Measurements from ENCODE around the gene GABRR3. TPM values are rescaled to one million over a fixed set of nuclear protein-coding genes. Genes with fewer than 3 reads are reported as not detected.
"Not testable (repeated sequence)": the region's sequence is repeated elsewhere in the genome, so short reads cannot be mapped to it uniquely, and the experiment has no call there.

Gene GABRR3
- polyA plus RNA-seq, 2 donors, result not detected

- no peaks in the 10 kb centered on the region for H3K36me3 ChIP-seq (ENCODE audit: control insufficient read depth in 2 of 2, insufficient read depth in 2 of 2, low read length in 1 of 2)
- no peaks in the 10 kb centered on the region for H3K4me1 ChIP-seq (ENCODE audit: control insufficient read depth in 2 of 2, insufficient read depth in 2 of 2, low read length in 1 of 2)
- no peak overlapping the region for H3K4me3 ChIP-seq (ENCODE audit: low read depth in 1 of 2, low read length in 2 of 2)
- no peaks in the 10 kb centered on the region for H3K9me3 ChIP-seq (ENCODE audit: control insufficient read depth in 2 of 2, insufficient read depth in 1 of 2, low read depth in 1 of 2, low read length in 1 of 2)
- no peaks in the 10 kb centered on the region for H3K27me3 ChIP-seq (ENCODE audit: control insufficient read depth in 1 of 2, insufficient read depth in 2 of 2, low read length in 2 of 2)
- H3K27ac ChIP-seq (ENCODE audit: low read depth in 2 of 2, low read length in 1 of 2), result no peak overlapping the region
- WGBS, 2 donors, result 95 to 97% methylated on average over 4 of the region's 4 CpGs
Observed at GRCh38 chr3:98025392-98025945, 9.6 kb downstream of the GABRR3 start.

DNA sequence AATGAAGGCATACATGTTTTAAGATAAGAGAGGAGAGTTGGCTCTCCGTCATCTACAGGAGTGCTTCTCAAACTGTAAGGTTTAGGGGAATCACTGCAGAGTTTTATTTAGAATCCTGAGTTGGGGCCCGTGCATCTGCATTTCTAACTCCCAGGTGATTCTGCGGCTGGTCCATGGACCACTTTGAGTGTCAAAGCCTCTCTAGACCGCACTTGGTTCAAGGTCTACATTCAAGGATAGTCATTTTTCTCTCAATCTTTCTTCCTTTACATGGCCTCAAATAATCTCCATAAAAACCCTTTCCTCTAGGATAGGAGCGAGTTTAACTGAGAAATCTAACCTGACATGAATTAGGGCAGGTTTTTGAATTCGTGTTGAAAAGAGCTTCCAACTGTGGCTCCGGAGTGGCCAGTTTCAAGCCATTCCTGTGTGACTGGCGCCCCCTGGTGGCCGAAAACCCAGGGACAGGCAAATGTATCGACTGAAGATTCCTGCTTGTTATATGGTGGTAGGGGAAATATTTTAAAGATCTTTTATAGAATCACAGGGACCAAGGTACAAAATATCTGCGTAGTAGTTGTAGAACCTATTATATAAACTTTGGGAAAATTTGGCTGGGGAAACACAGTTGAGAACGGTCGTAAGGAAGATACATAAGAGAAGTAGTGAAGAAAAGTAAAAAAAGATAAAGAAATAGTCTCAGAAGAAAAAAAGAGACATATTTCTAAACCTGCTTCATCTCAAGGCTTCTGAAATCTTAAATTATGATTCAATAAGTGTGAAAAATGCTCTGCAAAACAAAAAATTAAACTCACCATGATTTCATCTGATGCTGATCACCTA is 11.9 kb downstream of the GABRR3 start:
- Histone ChIP-seq H3K27me3 (ENCODE audit: control insufficient read depth in 1 of 2, insufficient read depth in 2 of 2, low read length in 2 of 2) (no peaks in the 10 kb centered on the region), H3K36me3 (ENCODE audit: control insufficient read depth in 2 of 2, insufficient read depth in 2 of 2, low read length in 1 of 2) (no peaks in the 10 kb centered on the region), H3K27ac (ENCODE audit: low read depth in 2 of 2, low read length in 1 of 2) (no peak overlapping the region), H3K9me3 (ENCODE audit: control insufficient read depth in 2 of 2, insufficient read depth in 1 of 2, low read depth in 1 of 2, low read length in 1 of 2) (no peaks in the 10 kb centered on the region), H3K4me3 (ENCODE audit: low read depth in 1 of 2, low read length in 2 of 2) (no peak overlapping the region), H3K4me1 (ENCODE audit: control insufficient read depth in 2 of 2, insufficient read depth in 2 of 2, low read length in 1 of 2) (no peaks in the 10 kb centered on the region)
- WGBS, 2 donors, result 28 to 30% methylated on average over 13 of the region's 13 CpGs

GRCh38 chr3:98021830-98022560 is 13.1 kb downstream of the GABRR3 start:
- Histone ChIP-seq H3K4me3 (ENCODE audit: low read depth in 1 of 2, low read length in 2 of 2) (no peak overlapping the region), H3K36me3 (ENCODE audit: control insufficient read depth in 2 of 2, insufficient read depth in 2 of 2, low read length in 1 of 2) (no peaks in the 10 kb centered on the region), H3K4me1 (ENCODE audit: control insufficient read depth in 2 of 2, insufficient read depth in 2 of 2, low read length in 1 of 2) (no peaks in the 10 kb centered on the region), H3K27ac (ENCODE audit: low read depth in 2 of 2, low read length in 1 of 2) (no peak overlapping the region), H3K27me3 (ENCODE audit: control insufficient read depth in 1 of 2, insufficient read depth in 2 of 2, low read length in 2 of 2) (no peaks in the 10 kb centered on the region), H3K9me3 (ENCODE audit: control insufficient read depth in 2 of 2, insufficient read depth in 1 of 2, low read depth in 1 of 2, low read length in 1 of 2) (no peaks in the 10 kb centered on the region)
- 51 to 56% methylated on average over 5 of the region's 5 CpGs for WGBS, 2 donors

DNA sequence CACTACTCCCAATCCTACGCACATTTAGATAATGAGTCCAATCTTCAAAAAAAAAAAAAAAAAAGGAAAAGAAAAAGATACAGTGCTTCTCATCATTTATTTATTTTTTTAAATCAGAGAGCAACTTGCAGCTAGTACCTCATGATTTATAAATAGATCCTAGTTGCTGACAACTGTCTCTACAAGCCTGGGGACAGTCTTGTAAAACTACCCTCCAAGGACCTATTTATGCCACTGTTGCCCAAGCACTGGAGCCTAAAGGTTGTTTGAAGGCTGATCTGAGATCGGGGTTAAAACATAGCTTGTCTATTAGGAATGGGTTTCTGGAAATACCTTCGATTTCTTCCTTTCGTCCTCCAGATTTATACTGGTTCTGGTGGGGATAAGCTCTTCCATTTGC is 14.7 kb downstream of the GABRR3 start:
- WGBS, 2 donors, result 94 to 95% methylated on average over 4 of the region's 4 CpGs
- Histone ChIP-seq H3K36me3 (ENCODE audit: control insufficient read depth in 2 of 2, insufficient read depth in 2 of 2, low read length in 1 of 2) (no peaks in the 10 kb centered on the region), H3K27ac (ENCODE audit: low read depth in 2 of 2, low read length in 1 of 2) (no peak overlapping the region), H3K9me3 (ENCODE audit: control insufficient read depth in 2 of 2, insufficient read depth in 1 of 2, low read depth in 1 of 2, low read length in 1 of 2) (no peaks in the 10 kb centered on the region), H3K27me3 (ENCODE audit: control insufficient read depth in 1 of 2, insufficient read depth in 2 of 2, low read length in 2 of 2) (no peaks in the 10 kb centered on the region), H3K4me1 (ENCODE audit: control insufficient read depth in 2 of 2, insufficient read depth in 2 of 2, low read length in 1 of 2) (no peaks in the 10 kb centered on the region), H3K4me3 (ENCODE audit: low read depth in 1 of 2, low read length in 2 of 2) (no peak overlapping the region)

DNA sequence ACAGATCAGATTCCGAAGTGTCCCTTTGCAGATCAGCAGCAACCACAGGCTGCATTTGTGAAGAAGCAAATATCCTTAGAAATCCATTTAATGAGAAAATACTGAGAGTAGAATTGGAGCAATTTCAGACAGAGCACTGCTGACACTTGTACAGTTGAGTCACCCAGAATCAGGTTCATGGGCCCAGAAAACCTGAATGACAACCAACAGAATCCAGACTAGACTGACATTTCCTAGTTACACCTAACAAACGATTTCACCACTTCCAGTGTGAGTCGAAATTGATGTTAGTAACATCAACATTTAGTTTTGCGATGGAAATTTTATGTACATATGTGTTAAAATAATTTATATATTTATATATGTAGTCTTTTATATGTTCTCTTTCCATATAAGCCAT is 16.8 kb downstream of the GABRR3 start:
- Histone ChIP-seq H3K9me3 (ENCODE audit: control insufficient read depth in 2 of 2, insufficient read depth in 1 of 2, low read depth in 1 of 2, low read length in 1 of 2) (no peaks in the 10 kb centered on the region), H3K36me3 (ENCODE audit: control insufficient read depth in 2 of 2, insufficient read depth in 2 of 2, low read length in 1 of 2) (no peaks in the 10 kb centered on the region), H3K27me3 (ENCODE audit: control insufficient read depth in 1 of 2, insufficient read depth in 2 of 2, low read length in 2 of 2) (no peaks in the 10 kb centered on the region), H3K4me3 (ENCODE audit: low read depth in 1 of 2, low read length in 2 of 2) (no peak overlapping the region), H3K27ac (ENCODE audit: low read depth in 2 of 2, low read length in 1 of 2) (peak overlapping the region; percentile 67 to 77), H3K4me1 (ENCODE audit: control insufficient read depth in 2 of 2, insufficient read depth in 2 of 2, low read length in 1 of 2) (no peaks in the 10 kb centered on the region)
- WGBS, 2 donors, result 74 to 81% methylated on average over 4 of the region's 4 CpGs

DNA sequence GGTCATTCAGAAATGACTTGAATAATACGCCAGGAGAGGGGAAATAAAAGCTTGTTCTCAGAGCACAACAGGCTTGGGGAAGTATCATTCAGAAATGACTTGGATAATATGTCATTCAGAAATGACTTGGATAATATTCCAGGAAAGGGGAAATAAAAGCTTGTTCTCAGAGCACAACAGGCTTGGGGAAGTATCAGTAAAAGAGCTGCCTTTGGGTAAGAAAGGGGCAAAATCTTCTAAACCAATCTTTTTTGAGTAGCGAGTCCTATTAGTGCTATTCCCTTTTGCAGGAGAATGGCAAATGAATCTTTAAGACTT is 20.9 kb downstream of the GABRR3 start:
- Histone ChIP-seq H3K36me3 (ENCODE audit: control insufficient read depth in 2 of 2, insufficient read depth in 2 of 2, low read length in 1 of 2) (no peaks in the 10 kb centered on the region), H3K4me1 (ENCODE audit: control insufficient read depth in 2 of 2, insufficient read depth in 2 of 2, low read length in 1 of 2) (no peaks in the 10 kb centered on the region), H3K27me3 (ENCODE audit: control insufficient read depth in 1 of 2, insufficient read depth in 2 of 2, low read length in 2 of 2) (no peaks in the 10 kb centered on the region), H3K27ac (ENCODE audit: low read depth in 2 of 2, low read length in 1 of 2) (peak overlapping the region; percentile 47 to 65), H3K4me3 (ENCODE audit: low read depth in 1 of 2, low read length in 2 of 2) (no peak overlapping the region), H3K9me3 (ENCODE audit: control insufficient read depth in 2 of 2, insufficient read depth in 1 of 2, low read depth in 1 of 2, low read length in 1 of 2) (no peaks in the 10 kb centered on the region)
- 76 to 77% methylated on average over 2 of the region's 2 CpGs for WGBS, 2 donors

DNA sequence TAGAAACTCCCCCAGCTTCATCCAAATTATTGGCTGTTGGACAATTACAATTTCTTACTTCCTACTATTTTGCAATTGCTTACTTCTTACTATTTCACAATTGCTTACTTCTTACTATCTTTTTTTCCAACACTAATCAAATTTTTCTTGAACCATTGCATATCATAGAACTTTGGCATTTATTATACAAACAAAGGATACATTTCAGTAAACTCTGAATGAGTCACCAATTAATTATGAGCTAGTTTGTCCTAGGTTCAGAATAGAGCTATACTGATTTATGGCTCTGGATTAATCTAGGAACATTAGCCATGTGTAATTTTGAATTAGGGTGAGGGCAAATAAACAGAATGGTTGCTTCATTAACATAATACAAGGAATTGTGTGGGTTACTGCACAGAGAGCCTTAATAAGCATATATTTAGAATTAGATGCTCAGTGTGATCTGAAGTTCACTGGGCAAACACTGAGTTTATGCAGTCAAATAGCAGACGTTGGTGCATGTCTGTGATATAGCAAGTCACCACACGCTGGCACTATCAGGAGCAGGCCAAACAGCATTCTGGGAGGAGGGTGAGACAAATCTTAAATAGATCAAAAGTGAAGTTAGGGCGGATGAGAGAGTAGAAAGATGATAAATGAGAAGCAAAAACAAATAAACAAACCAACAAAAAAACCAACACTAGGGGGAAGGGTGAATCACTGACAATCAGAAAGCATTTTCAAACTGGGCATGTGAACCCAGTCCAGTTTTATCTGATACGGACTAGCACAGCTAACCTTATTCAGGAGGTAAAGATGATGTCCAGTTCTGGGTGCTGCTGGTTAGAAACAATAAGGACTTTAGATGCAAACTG is 21.5 kb downstream of the GABRR3 start:
- peak overlapping the region; percentile 47 to 65 for H3K27ac ChIP-seq (ENCODE audit: low read depth in 2 of 2, low read length in 1 of 2)
- no peaks in the 10 kb centered on the region for H3K36me3 ChIP-seq (ENCODE audit: control insufficient read depth in 2 of 2, insufficient read depth in 2 of 2, low read length in 1 of 2)
- 29 to 30% methylated on average over 4 of the region's 4 CpGs for WGBS, 2 donors
- H3K4me3 ChIP-seq (ENCODE audit: low read depth in 1 of 2, low read length in 2 of 2), result no peak overlapping the region
- H3K4me1 ChIP-seq (ENCODE audit: control insufficient read depth in 2 of 2, insufficient read depth in 2 of 2, low read length in 1 of 2), result no peaks in the 10 kb centered on the region
- H3K27me3 ChIP-seq (ENCODE audit: control insufficient read depth in 1 of 2, insufficient read depth in 2 of 2, low read length in 2 of 2), result no peaks in the 10 kb centered on the region
- H3K9me3 ChIP-seq (ENCODE audit: control insufficient read depth in 2 of 2, insufficient read depth in 1 of 2, low read depth in 1 of 2, low read length in 1 of 2), result no peaks in the 10 kb centered on the region

- H3K4me1 ChIP-seq (ENCODE audit: control insufficient read depth in 2 of 2, insufficient read depth in 2 of 2, low read length in 1 of 2), result no peaks in the 10 kb centered on the region
- no peak overlapping the region for H3K4me3 ChIP-seq (ENCODE audit: low read depth in 1 of 2, low read length in 2 of 2)
- no peaks in the 10 kb centered on the region for H3K27me3 ChIP-seq (ENCODE audit: control insufficient read depth in 1 of 2, insufficient read depth in 2 of 2, low read length in 2 of 2)
- WGBS, 2 donors, result 36 to 45% methylated on average over 2 of the region's 2 CpGs
- no peaks in the 10 kb centered on the region for H3K9me3 ChIP-seq (ENCODE audit: control insufficient read depth in 2 of 2, insufficient read depth in 1 of 2, low read depth in 1 of 2, low read length in 1 of 2)
- H3K36me3 ChIP-seq (ENCODE audit: control insufficient read depth in 2 of 2, insufficient read depth in 2 of 2, low read length in 1 of 2), result no peaks in the 10 kb centered on the region
- H3K27ac ChIP-seq (ENCODE audit: low read depth in 2 of 2, low read length in 1 of 2), result peak overlapping the region in 1 of 2 donors; percentile 54
Observed at GRCh38 chr3:98012979-98013378, 22.1 kb downstream of the GABRR3 start.

DNA sequence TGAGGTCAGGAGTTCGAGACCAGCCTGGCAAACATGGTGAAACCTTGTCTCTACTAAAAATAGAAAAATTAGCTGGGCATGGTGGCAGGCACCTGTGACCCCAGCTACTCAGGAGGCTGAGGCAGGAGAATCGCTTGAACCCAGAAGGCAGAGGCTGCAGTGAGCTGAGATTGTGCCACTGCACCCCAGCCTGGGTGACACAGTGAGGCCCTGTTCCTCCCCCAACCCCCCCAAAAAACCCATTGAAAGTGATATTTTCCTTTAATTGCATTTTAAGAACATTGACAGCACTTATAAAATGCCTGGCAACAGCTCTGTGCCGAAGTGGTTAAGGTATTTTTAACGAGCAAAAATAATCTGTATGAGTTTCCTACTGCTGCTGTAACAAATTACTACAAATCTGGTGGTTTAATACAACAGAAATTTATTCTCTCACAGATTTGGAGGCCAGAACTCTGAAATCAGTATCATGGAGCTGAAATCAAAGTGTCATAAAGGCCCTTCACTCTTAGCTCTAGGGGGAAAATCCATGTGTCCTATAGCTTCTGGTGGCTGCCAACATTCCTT is 24.1 kb downstream of the GABRR3 start:
- not testable (repeated sequence) for H3K36me3 ChIP-seq (ENCODE audit: control insufficient read depth in 2 of 2, insufficient read depth in 2 of 2, low read length in 1 of 2); H3K4me3 ChIP-seq (ENCODE audit: low read depth in 1 of 2, low read length in 2 of 2); H3K4me1 ChIP-seq (ENCODE audit: control insufficient read depth in 2 of 2, insufficient read depth in 2 of 2, low read length in 1 of 2); H3K27ac ChIP-seq (ENCODE audit: low read depth in 2 of 2, low read length in 1 of 2); H3K27me3 ChIP-seq (ENCODE audit: control insufficient read depth in 1 of 2, insufficient read depth in 2 of 2, low read length in 2 of 2); H3K9me3 ChIP-seq (ENCODE audit: control insufficient read depth in 2 of 2, insufficient read depth in 1 of 2, low read depth in 1 of 2, low read length in 1 of 2)
- WGBS, 2 donors, result 91 to 95% methylated on average over 4 of the region's 4 CpGs
